ENCODE data around the gene RNF220.

RNF220 gene

GRCh38 chr1:44688760-44689446 is 283.8 kb downstream of the RNF220 start:
- Histone ChIP-seq H3F3A (ENCODE audit: control insufficient read depth, insufficient read depth) (no peaks in the 10 kb centered on the region; the same call in 1 of the 2 replicates), H3K36me3 (ENCODE audit: control insufficient read depth, low read length) (no peaks in the 10 kb centered on the region), H3K4me3 (ENCODE audit: low read length) (no peak overlapping the region), H3K9me3 (ENCODE audit: control insufficient read depth, insufficient read depth, low read length) (no peaks in the 10 kb centered on the region), H3K79me2 (ENCODE audit: control insufficient read depth, low read length) (no peaks in the 10 kb centered on the region), H3K4me1 (ENCODE audit: control insufficient read depth, low read length) (peaks cover 22% of the 10 kb centered on the region), H3K4me2 (ENCODE audit: low read length) (no peak overlapping the region), H3K27me3 (ENCODE audit: control insufficient read depth, low read length) (no peaks in the 10 kb centered on the region), H4K20me1 (ENCODE audit: control insufficient read depth, insufficient read depth, low read depth, low read length) (no peaks in the 10 kb centered on the region), H3K9me2 (replicated peaks; ENCODE audit: control insufficient read depth, low read length) (no peaks in the 10 kb centered on the region), H3K27ac (ENCODE audit: low read depth, low read length) (no peak overlapping the region)
- no peak for TF ChIP-seq EZH2phosphoT487 (IDR thresholded peaks at IDR 0.05; ENCODE audit: borderline replicate concordance, low read length)
- TF ChIP-seq CTCF (IDR thresholded peaks at IDR 0.05; ENCODE audit: low read depth, low read length, poor library complexity, severe bottlenecking): no peak

GRCh38 chr1:44689447-44689765 is 284.4 kb downstream of the RNF220 start:
- Histone ChIP-seq H3F3A (ENCODE audit: control insufficient read depth, insufficient read depth) (no peaks in the 10 kb centered on the region), H4K20me1 (ENCODE audit: control insufficient read depth, insufficient read depth, low read depth, low read length) (no peaks in the 10 kb centered on the region), H3K4me2 (ENCODE audit: low read length) (no peak overlapping the region), H3K9me3 (ENCODE audit: control insufficient read depth, insufficient read depth, low read length) (no peaks in the 10 kb centered on the region), H3K4me1 (ENCODE audit: control insufficient read depth, low read length) (peaks cover 22% of the 10 kb centered on the region), H3K27ac (ENCODE audit: low read depth, low read length) (no peak overlapping the region), H3K9me2 (replicated peaks; ENCODE audit: control insufficient read depth, low read length) (no peaks in the 10 kb centered on the region), H3K4me3 (ENCODE audit: low read length) (no peak overlapping the region), H3K79me2 (ENCODE audit: control insufficient read depth, low read length) (no peaks in the 10 kb centered on the region), H3K27me3 (ENCODE audit: control insufficient read depth, low read length) (no peaks in the 10 kb centered on the region), H3K36me3 (ENCODE audit: control insufficient read depth, low read length) (no peaks in the 10 kb centered on the region)
- TF ChIP-seq EZH2phosphoT487 (IDR thresholded peaks at IDR 0.05; ENCODE audit: borderline replicate concordance, low read length) (no peak), CTCF (IDR thresholded peaks at IDR 0.05; ENCODE audit: low read depth, low read length, poor library complexity, severe bottlenecking) (no peak)

GRCh38 chr1:44693159-44693558 is 288.1 kb downstream of the RNF220 start:
- Histone ChIP-seq H3F3A (ENCODE audit: control insufficient read depth, insufficient read depth) (peaks cover 4% of the 10 kb centered on the region; the same call in 1 of the 2 replicates), H3K9me2 (replicated peaks; ENCODE audit: control insufficient read depth, low read length) (no peaks in the 10 kb centered on the region), H3K4me2 (ENCODE audit: low read length) (no peak overlapping the region), H3K4me1 (ENCODE audit: control insufficient read depth, low read length) (peaks cover 48% of the 10 kb centered on the region), H3K4me3 (ENCODE audit: low read length) (no peak overlapping the region), H3K27me3 (ENCODE audit: control insufficient read depth, low read length) (no peaks in the 10 kb centered on the region), H4K20me1 (ENCODE audit: control insufficient read depth, insufficient read depth, low read depth, low read length) (no peaks in the 10 kb centered on the region), H3K27ac (ENCODE audit: low read depth, low read length) (no peak overlapping the region), H3K9me3 (ENCODE audit: control insufficient read depth, insufficient read depth, low read length) (no peaks in the 10 kb centered on the region), H3K36me3 (ENCODE audit: control insufficient read depth, low read length) (no peaks in the 10 kb centered on the region), H3K79me2 (ENCODE audit: control insufficient read depth, low read length) (no peaks in the 10 kb centered on the region)
- TF ChIP-seq EZH2phosphoT487 (IDR thresholded peaks at IDR 0.05; ENCODE audit: borderline replicate concordance, low read length): no peak
- no peak for TF ChIP-seq CTCF (IDR thresholded peaks at IDR 0.05; ENCODE audit: low read depth, low read length, poor library complexity, severe bottlenecking)
